HG02970 (cell line): ENCODE data around the gene HOXD12.

Experiments
- ATAC-seq: cut with Tn5 transposase; IDR thresholded peaks from one replicate; pipeline ENCODE4 v1.9.1; 2021; ENCODE audit warnings: mild to moderate bottlenecking, moderate library complexity, moderate number of reproducible peaks; ENCODE audit not compliant: unreplicated experiment, low FRiP score

Gene HOXD12

GRCh38 chr2:176104316-176105077 is 4.9 kb downstream of the HOXD12 start:
- ATAC-seq: no peak

- ATAC-seq: no peak
Measured at GRCh38 chr2:176105078-176105729, 5.6 kb downstream of the HOXD12 start.

GRCh38 chr2:176105730-176106580 is 6.4 kb downstream of the HOXD12 start:
- ATAC-seq: no peak

DNA sequence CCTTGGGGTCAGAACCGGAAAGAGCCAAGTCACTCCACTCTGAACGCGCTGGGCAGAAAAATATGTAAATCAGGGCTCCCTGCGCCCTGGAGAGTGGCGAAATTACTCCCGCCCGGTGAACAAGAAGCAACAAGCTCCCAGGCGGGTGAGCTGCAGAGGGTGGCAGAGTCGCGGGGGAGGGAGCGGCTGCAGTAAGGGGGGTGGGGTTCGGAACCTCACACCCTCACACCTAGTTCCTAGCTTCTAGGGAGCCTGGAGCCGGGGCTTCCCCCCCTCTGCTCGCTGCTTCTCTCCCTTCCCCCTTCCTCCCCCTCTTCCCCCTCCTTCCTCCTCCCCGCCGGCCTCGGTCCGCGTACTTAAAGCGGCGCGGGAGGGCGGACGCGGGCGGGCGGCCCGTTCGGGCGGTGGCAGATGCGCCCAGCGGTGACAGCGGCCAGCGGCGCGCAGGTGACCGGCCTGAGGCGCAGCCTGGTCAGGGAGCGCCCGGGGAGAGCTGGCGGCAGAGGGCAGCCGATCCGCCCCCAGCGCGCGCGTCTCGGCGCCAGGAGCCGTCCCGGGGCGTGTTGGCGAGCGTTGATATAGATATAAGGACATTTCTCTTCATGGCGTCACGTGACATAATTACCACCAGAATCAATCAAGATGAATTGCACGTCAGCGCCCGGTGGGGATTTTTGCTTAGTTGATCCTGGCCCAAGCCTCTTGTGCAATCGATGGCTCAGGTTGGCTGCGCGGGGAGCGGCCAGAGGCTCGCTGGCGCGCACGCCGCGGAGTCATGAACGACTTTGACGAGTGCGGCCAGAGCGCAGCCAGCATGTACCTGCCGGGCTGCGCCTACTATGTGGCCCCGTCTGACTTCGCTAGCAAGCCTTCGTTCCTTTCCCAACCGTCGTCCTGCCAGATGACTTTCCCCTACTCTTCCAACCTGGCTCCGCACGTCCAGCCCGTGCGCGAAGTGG is 7.3 kb downstream of the HOXD12 start, which contains the start of gene HOXD11:
TSS of gene HOXD11 (plus strand) at position 700 of the 959 bp plus-strand sequence. CDS start at position 776, 76 bp downstream.
- ATAC-seq: no peak

DNA sequence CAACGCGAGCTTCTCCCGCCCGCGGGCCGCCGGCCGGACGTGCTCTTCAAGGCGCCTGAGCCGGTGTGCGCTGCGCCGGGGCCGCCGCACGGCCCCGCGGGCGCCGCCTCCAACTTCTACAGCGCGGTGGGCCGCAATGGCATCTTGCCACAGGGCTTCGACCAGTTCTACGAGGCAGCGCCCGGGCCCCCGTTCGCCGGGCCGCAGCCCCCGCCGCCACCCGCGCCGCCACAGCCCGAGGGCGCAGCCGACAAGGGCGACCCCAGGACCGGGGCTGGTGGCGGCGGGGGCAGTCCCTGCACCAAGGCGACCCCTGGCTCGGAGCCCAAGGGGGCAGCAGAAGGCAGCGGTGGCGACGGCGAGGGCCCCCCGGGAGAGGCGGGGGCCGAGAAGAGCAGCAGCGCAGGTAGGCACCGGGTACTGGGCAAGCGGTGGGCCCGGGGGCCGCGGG is 8.2 kb downstream of the HOXD12 start:
- ATAC-seq: no peak

- ATAC-seq: no peak
Measured at GRCh38 chr2:176109192-176109901, 9.8 kb downstream of the HOXD12 start.

- ATAC-seq: no peak
Measured at GRCh38 chr2:176109946-176110345, 10.4 kb downstream of the HOXD12 start.

GRCh38 chr2:176110415-176111308 is 11.1 kb downstream of the HOXD12 start:
- ATAC-seq: no peak

GRCh38 chr2:176111309-176111663 is 11.7 kb downstream of the HOXD12 start:
- no peak for ATAC-seq

- no peak for ATAC-seq
Measured at GRCh38 chr2:176111846-176112374, 12.3 kb downstream of the HOXD12 start.

DNA sequence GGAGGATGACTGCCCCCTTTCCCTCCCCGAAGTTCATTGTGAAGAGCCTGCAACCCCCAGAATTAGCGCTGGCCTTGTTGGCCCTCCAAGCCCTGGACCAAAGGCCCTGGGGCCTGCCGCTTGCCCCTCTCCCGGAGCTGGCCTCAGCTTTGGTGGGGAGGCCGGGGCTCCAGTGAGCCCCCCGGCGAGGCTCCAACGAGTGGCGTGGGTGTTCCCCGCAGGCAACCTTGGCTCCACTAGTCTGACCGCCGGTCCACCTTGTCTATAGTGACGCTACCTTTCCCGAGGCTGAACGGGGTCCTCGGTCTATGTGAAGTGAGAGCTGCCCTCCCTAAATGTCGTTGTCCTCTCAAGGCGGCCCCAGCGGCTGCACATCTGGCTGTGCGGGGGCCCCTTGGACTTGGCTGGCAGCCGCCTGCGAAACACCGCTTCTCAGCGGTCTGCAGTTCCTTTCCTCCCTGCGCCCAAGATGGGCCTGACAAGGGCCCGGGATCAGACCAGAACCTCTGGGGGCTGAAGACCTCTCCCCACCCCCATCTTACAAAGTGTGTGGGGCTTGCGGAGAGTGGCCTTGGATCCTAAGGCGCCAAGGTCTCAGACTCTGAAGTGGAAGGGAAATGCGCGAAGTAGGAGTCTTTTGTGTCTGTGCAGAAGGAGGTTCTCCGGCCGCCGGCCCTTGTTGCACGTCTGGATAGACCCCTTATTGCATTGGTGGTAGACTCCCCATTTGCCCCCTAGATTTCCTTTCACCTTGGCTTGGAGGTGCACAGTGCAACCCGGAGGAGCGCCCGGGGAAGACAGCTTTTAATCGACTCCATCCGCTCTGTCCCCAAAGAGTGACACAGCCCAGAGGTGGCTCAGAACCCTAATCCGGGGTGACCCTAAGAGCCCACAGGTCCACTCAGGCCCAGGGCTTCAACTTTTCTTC is 13.0 kb downstream of the HOXD12 start:
- ATAC-seq: no peak

- no peak for ATAC-seq
Measured at GRCh38 chr2:176114120-176114929, 14.7 kb downstream of the HOXD12 start.

- ATAC-seq: no peak
Measured at GRCh38 chr2:176114930-176115625, 15.5 kb downstream of the HOXD12 start.

DNA sequence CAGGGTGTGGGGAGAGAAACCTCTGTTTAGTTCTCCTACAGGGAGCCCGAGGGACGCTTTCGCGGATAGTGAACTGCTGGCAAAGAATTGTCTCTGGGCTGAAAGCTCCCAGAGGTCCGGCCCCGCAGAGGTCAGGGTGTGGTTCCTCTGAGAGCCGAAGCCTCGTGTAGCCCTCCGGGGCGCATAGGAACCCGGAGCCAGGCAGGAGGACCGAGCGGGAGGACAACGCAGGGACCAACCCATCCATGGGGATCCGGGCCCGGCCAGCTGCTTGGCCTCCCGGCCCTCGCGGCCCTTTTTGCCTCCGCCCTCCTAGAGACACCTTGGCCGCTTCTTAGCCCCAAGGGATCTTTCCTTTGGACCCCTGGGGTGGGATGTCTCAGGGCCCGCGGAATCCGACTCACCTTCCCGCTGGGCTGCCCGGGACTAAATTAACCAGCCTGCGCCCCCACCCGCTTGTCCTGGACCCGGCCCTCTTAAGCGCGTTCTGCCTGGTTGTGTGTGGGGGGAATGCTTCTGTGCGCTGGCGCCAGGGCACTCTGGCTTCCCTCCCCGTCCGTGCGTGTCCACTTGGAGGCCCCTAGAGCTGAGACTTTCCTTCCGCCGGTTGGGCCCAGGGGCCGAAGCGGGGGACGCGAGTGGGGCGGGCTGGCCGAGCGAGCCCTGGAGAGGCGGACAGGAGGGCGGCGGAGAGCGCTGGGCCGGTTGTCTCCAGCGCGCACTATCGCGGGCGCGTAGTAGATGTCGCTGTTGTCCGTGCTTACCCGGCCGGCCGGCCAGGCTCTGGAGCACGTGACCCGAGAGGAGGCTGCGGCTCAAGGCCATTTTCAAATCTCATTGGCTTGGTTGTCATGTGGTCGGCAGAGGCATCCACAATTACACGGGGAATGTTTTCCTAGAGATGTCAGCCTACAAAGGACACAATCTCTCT is 16.6 kb downstream of the HOXD12 start, which contains the start of gene HOXD10:
TSS of gene HOXD10 (plus strand) at position 896 of the 931 bp plus-strand sequence. CDS start 56 bp downstream, outside the sequence.
- no peak for ATAC-seq
